ENCODE data around the gene SLC8A2.

DNA sequence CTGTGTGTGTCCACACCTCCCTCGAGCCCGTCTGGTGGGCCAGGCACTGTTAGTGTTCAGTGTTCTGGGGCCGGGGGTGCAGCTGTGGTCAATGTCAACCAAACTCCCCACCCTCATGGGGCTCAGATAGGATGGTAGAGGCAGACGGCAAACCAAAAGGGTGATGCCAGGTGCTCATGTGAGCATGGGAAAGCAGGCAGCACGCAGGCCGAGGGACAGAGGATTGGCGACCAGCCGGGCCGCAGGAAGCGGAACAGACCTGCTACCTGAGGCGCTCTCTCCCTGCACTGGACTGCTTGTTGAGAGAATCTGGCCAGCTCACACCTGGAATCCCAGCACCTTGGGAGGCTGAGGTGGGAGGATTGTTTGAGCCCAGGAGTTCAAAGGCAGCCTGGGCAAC, 93.4 kb downstream of the SLC8A2 start:
- TF ChIP-seq, protein P1, sequence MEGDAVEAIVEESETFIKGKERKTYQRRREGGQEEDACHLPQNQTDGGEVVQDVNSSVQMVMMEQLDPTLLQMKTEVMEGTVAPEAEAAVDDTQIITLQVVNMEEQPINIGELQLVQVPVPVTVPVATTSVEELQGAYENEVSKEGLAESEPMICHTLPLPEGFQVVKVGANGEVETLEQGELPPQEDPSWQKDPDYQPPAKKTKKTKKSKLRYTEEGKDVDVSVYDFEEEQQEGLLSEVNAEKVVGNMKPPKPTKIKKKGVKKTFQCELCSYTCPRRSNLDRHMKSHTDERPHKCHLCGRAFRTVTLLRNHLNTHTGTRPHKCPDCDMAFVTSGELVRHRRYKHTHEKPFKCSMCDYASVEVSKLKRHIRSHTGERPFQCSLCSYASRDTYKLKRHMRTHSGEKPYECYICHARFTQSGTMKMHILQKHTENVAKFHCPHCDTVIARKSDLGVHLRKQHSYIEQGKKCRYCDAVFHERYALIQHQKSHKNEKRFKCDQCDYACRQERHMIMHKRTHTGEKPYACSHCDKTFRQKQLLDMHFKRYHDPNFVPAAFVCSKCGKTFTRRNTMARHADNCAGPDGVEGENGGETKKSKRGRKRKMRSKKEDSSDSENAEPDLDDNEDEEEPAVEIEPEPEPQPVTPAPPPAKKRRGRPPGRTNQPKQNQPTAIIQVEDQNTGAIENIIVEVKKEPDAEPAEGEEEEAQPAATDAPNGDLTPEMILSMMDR (IDR thresholded peaks at IDR 0.05; ENCODE audit: low read depth, low read length, poor library complexity, severe bottlenecking) = no peak
- no peak for TF ChIP-seq EZH2phosphoT487 (IDR thresholded peaks at IDR 0.05; ENCODE audit: borderline replicate concordance, low read length)
